HG03565 (cell line): Measurements from ENCODE around the gene KBTBD4.
"Not testable (repeated sequence)": the region's sequence is repeated elsewhere in the genome, so short reads cannot be mapped to it uniquely, and the experiment has no call there.

Experiments
- ATAC-seq: cut with Tn5 transposase; IDR thresholded peaks from one replicate; pipeline ENCODE4 v1.9.1; 2021; ENCODE audit warnings: mild to moderate bottlenecking, moderate library complexity; ENCODE audit not compliant: unreplicated experiment

KBTBD4 gene

DNA sequence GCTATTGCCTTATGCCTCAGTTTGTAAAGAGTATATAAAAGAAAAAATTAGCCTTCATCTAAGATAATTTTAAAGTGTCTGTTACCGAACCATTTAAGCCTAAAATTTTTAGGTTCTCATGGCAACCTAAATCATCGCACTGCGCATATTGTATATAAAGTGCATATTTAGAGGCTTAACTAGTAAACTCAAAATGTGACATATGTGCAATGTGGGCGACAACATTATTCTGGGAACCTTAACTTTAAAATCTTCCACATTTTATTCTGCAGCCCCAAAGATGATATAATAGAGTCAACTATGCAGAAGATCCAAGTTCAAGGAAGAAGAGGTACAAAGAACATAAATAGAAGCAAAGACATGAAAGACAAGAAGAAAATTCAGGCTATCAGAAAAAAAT is 48.8 kb downstream of the KBTBD4 start:
- no peak for ATAC-seq

DNA sequence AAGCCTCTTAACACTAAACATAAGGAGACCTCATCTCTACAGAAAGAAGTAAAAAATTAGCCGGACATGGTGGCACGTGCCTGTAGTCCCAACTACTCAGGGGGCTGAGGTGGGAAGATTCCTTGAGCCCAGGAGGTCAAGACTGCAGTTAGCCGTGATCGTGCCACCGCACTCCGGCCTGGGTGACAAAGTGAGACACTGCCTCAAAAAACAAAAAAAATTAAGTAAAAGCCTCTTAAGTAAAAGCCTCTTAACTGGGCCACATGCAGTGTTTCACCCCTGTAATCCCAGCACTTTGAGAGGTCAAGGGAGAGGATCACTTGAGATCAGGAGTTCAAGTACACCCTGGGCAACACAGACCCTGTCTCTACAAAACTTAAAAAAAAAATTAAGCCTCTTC is 51.6 kb downstream of the KBTBD4 start:
- ATAC-seq: no peak

DNA sequence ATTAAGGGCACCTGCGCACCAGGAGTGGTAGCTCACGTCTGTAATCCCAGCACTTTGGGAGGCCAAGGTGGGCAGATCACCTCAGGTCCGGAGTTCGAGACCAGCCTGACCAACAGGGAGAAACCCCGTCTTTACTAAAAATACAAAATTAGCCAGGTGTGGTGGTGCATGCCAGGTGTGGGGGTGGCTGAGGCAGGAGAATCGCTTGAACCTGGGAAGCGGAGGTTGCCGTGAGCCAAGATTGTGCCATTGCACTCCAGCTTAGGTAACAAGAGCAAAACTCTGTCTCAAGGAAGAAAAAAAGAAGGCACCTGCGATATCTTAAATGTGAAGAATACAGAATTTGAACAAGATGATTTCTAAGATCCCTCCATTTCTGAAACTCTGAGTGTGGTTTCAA is 52.7 kb downstream of the KBTBD4 start:
- ATAC-seq: not testable (repeated sequence)

DNA sequence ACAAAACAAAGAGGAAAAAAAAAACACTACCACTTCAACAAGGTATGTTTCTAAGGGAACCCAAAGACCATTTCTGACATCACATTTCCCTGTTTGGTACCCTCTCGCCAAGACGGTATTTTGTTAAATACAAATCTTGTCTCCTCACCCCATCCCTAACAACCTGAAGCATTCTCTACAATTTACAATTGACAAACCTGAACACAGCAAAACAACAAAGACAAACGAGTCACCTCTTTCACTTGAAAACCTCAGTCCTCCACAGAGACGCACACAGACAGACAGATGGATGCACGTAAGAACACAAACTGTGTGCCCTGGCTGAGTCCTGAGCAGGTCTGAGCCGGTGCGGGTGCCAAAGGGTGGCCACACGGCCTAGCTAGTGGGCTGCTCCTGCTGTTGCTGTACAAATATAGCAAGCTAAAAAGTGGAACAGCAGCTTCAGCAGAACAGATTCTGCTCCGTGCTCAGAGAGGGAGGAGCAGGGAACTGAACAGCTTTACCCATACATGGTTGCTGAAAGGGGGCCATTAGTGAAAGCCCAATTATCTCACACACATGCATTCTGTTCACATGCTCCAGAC is 54.4 kb downstream of the KBTBD4 start:
- no peak for ATAC-seq

DNA sequence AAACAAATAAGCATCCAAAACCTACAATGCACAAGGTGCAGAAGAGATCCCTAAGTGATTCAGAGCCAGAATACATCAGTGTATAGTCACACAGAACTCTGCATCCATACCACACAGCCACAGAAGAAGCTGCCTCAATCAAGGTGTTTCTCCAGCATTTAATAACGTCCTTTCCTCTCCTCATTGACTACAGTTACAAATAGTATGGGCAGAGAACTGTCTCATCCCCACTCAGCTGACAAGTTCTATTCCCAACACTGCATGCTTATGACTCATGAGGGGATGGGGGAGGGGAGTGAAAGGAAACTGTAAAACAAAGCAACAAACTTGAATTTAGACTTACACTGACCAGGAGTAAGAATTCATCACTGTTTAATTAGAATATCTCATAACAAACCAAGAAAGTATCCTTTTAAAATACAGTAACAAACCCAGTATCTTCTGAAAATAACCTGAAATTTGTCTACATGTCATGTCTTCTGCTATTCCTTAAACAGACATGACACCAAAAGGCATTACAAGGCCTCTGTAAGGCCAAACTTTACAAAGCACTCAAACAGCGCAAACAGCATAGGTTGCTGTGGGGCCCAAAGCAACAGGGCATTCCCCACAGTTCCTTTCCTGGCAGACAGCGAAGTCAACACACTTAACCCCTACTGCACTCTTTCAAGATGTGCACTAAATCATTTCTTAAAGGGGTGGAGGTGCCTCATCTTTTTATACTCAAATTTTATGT is 55.1 kb downstream of the KBTBD4 start:
- peak; percentile 34 for ATAC-seq
